Measurements from ENCODE around the gene TRAK2.
A peak's percentile ranks its signal among the peaks of the same experiment; 100 is the strongest.
"Not testable (repeated sequence)": the region's sequence is repeated elsewhere in the genome, so short reads cannot be mapped to it uniquely, and the experiment has no call there.

The TRAK2 gene

DNA sequence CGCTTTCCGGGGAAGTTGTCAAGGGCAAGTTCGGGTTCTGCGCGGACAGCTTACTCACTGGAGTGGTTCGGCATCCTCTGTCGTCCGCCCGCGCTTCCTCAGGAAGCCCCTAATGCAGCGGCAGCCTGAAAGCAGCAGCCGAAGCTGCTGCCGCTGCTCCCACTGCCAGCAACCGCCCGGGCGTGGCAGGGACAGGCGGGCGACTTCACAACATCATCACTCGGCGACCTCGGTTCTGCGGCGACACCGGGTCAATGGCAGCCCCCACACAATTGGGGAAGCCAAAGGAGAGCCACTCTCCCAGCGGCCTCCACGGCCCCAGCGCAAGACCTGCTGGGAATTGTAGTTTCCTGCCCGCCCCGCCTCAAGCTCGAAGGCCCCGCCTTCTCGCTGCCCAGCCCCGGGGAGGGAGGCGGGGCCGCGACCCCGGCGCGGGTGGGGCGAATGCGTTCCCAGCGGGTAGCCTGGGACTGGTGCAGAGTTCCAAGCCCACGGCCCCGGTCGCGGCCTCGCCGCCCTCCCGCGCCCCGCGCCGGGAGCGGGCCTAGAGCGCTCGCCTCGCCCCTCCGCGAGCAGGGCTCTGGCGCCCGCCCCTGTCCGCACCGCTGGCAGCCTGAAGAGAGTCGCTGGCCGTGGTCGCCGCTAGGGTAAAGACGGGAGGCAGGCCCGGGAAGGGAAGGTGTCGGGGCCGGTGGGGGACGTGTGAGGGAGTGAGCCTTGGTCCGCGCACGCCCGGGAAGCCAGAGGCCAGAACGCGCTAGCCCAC, at the start of gene TRAK2, which contains the start of gene STRADB:
Gene TRAK2 (minus strand): TSS at position 167 of the 766 bp plus-strand sequence. CDS start 30,951 bp downstream, outside the sequence.
Gene STRADB (plus strand): TSS at position 449 of the 766 bp plus-strand sequence. CDS start 3,101 bp downstream, outside the sequence.
- TF ChIP-seq GATA1 (IDR thresholded peaks at IDR 0.05; ENCODE audit: low read depth, low read length) = no peak
- TF ChIP-seq POLR2A (IDR thresholded peaks at IDR 0.05; ENCODE audit: low read length) = peak; percentile 99
- peak; percentile 98 to 99 for DNase-seq

- DNase-seq = peak in 1 of 2 experiments; percentile 6
- TF ChIP-seq GATA1 (IDR thresholded peaks at IDR 0.05; ENCODE audit: low read depth, low read length) (no peak), POLR2A (IDR thresholded peaks at IDR 0.05; ENCODE audit: low read length) (no peak)
Measured at GRCh38 chr2:201500534-201500933, 49.3 kb upstream of the TRAK2 start.

GRCh38 chr2:201496785-201497184, 45.5 kb upstream of the TRAK2 start:
- no peak for DNase-seq
- TF ChIP-seq GATA1 (IDR thresholded peaks at IDR 0.05; ENCODE audit: low read depth, low read length) = no peak
- TF ChIP-seq POLR2A (IDR thresholded peaks at IDR 0.05; ENCODE audit: low read length) = no peak

- no peak for DNase-seq
- TF ChIP-seq POLR2A (IDR thresholded peaks at IDR 0.05; ENCODE audit: low read length) = no peak
Measured at GRCh38 chr2:201490291-201490690, 39.0 kb upstream of the TRAK2 start.

- no peak for TF ChIP-seq GATA1 (IDR thresholded peaks at IDR 0.05; ENCODE audit: low read depth, low read length)
- TF ChIP-seq POLR2A (IDR thresholded peaks at IDR 0.05; ENCODE audit: low read length) = no peak
Measured at GRCh38 chr2:201484805-201485204, 33.5 kb upstream of the TRAK2 start.

GRCh38 chr2:201483758-201484157, 32.5 kb upstream of the TRAK2 start:
- not testable (repeated sequence) for DNase-seq

More at GRCh38 chr2:201484805-201485204, 33.5 kb upstream of the TRAK2 start:
- no peak for DNase-seq

DNA sequence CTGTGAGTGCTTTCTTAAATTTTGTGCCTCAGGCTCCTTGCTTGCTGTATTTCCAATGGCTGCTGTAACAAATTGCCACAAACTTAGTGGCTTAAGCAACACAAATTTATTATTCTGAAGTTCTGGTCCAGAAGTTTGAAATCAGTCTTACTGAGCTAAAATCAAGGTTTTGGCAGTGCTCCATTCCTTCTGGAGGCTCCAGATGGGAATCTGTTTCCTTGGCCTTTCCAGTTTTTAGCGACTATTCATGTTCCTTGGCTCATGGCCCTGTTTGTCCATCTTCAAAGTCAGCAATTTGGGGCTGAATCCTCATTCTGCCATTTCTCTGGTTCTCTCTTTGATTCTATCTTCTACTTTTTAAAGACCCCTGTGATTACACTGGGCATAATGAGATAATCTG, 32.1 kb upstream of the TRAK2 start:
- TF ChIP-seq GATA1 (IDR thresholded peaks at IDR 0.05; ENCODE audit: low read depth, low read length) = no peak
- no peak for TF ChIP-seq POLR2A (IDR thresholded peaks at IDR 0.05; ENCODE audit: low read length)
- no peak for DNase-seq

GRCh38 chr2:201482543-201482942, 31.3 kb upstream of the TRAK2 start:
- TF ChIP-seq POLR2A (IDR thresholded peaks at IDR 0.05; ENCODE audit: low read length) (no peak), GATA1 (IDR thresholded peaks at IDR 0.05; ENCODE audit: low read depth, low read length) (no peak)
- no peak for DNase-seq

- no peak for TF ChIP-seq POLR2A (IDR thresholded peaks at IDR 0.05; ENCODE audit: low read length)
- no peak for TF ChIP-seq GATA1 (IDR thresholded peaks at IDR 0.05; ENCODE audit: low read depth, low read length)
- no peak for DNase-seq
Measured at GRCh38 chr2:201472411-201472810, 21.2 kb upstream of the TRAK2 start.

GRCh38 chr2:201471732-201472393, 20.6 kb upstream of the TRAK2 start:
- TF ChIP-seq GATA1 (IDR thresholded peaks at IDR 0.05; ENCODE audit: low read depth, low read length) = no peak
- DNase-seq = peak; percentile 57 to 69

DNA sequence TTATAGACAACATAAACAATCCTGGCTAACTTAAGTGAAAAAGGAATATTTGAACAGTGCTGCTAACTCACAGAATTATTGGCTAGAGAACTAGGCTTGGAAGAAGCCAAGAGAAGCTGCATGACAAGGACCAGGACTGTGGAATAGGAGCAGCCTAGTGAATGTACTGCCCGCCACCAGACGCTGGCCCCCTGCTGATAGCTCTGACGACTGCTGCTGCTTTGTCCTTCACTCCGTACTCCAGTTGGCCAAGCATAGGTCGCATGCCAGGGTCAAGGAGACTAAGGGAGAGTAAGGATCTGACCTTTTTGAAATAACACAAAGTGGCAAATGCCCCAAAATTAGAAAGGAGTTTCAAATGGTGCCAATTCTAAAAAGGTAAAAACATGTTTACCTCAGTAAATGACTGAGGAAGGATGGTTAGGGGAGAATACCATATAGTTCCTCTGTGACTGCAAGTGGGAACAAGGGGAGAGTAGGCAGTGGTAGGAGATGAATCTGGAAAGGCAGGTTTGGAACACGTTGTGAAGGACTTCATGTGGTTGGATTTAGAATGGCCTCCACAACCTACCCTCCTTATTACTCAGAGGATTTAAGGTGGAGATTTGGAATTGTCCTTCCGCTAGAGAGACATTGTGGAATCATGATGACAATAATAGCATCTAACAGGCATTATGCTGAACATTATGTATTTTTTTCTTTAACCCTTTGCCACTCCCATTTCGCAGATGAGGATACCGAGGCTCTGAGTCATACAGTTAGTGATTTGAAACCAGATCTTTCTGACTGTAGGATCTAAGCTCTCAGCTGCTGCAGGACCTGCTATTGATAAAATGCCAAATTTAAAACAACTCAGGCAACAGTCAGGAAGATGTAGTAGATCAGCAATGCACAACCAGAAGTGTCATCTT, 19.8 kb upstream of the TRAK2 start:
- no peak for TF ChIP-seq GATA1 (IDR thresholded peaks at IDR 0.05; ENCODE audit: low read depth, low read length)
- no peak for TF ChIP-seq POLR2A (IDR thresholded peaks at IDR 0.05; ENCODE audit: low read length)
- peak in 1 of 2 experiments; percentile 25 for DNase-seq

DNA sequence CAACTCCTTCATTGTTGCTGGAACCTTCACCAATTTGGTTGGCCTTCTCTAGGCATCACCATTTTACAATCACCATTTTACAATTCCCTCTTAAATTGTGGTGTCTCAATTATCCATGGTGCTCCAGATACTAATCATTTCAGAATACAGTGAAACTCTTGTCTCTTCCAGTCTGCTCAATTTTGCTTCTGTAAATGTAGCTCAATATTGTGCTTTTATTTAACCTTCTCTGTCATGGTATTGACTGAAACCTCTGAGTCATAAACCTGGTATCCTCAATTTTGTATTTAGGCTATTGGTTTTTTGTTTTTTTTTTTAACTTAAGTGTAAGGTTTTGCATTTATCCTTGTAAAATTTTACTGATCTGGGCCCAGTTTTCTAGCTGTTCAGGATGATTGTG, 16.4 kb upstream of the TRAK2 start:
- no peak for TF ChIP-seq POLR2A (IDR thresholded peaks at IDR 0.05; ENCODE audit: low read length)
- TF ChIP-seq GATA1 (IDR thresholded peaks at IDR 0.05; ENCODE audit: low read depth, low read length) = no peak
- DNase-seq = no peak

GRCh38 chr2:201466050-201466675, 14.9 kb upstream of the TRAK2 start:
- TF ChIP-seq POLR2A (IDR thresholded peaks at IDR 0.05; ENCODE audit: low read length) (no peak), GATA1 (IDR thresholded peaks at IDR 0.05; ENCODE audit: low read depth, low read length) (no peak)
- no peak for DNase-seq

All from erythroblast (primary cell).